Bronchial epithelial cell (primary cell): ENCODE data around the gene ATP9A. TPM values are rescaled to one million over a fixed set of nuclear protein-coding genes. Genes with fewer than 3 reads are reported as not detected.

ENCODE experiments used
- DNase-seq: peaks from one replicate; pipeline ENCODE4 v3.0.0-alpha.2; 2010; ENCODE audit warnings: low read depth
- FAIRE-seq: peaks from 2 replicates; lab custom pipeline; 2011; peaks lifted over from hg19 to GRCh38; lab: Jason Lieb, UNC
- H3K27me3 ChIP-seq: 2 replicates; pipeline ENCODE4 v1.5.1; 2011; ENCODE audit warnings: low read length; ENCODE audit not compliant: control insufficient read depth, insufficient read depth
- H3K36me3 ChIP-seq: 2 replicates; pipeline ENCODE4 v1.5.1; 2011; ENCODE audit warnings: low read length; ENCODE audit not compliant: control insufficient read depth, insufficient read depth
- H3K4me3 ChIP-seq: 2 replicates; pipeline ENCODE4 v1.5.1; 2011; ENCODE audit warnings: mild to moderate bottlenecking, low read depth, low read length, control low read depth
- total RNA-seq: library from RNA; depleted of rRNA; stranded (reverse); fragments of >200 nt; gene quantifications from 2 replicates; pipeline ENCODE4 v1.2.1, GENCODE V29; 2014
- TF ChIP-seq, protein P1 (sequence below): IDR thresholded peaks from 2 replicates; pipeline ENCODE4 v1.5.1; 2011; ENCODE audit warnings: mild to moderate bottlenecking, moderate library complexity, low read length, control low read depth, inconsistent platforms; ENCODE audit not compliant: insufficient read depth, severe bottlenecking

Gene ATP9A
- total RNA-seq, 1 donor from 2014 or later, result 26.3 TPM

DNA sequence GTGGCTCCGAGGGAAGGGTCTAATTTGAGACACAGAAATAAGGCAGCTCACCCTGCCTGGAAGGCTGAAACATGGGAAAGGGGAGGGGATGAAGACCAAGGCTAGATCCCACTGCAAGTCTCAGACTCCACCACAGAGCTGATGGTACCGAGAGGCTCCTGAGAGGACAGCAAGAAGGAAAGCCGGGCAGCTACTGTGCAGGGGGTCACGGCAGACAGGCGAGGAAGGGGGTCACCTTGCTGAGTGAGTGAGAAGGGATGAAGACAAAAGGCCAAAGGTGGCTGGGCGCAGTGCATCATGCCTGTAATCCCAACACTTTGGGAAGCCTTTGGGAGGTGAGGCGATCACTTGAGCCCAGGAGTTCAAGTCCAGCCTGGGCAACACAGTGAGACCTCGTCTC, 100.7 kb downstream of the ATP9A start:
- TF ChIP-seq, protein P1, sequence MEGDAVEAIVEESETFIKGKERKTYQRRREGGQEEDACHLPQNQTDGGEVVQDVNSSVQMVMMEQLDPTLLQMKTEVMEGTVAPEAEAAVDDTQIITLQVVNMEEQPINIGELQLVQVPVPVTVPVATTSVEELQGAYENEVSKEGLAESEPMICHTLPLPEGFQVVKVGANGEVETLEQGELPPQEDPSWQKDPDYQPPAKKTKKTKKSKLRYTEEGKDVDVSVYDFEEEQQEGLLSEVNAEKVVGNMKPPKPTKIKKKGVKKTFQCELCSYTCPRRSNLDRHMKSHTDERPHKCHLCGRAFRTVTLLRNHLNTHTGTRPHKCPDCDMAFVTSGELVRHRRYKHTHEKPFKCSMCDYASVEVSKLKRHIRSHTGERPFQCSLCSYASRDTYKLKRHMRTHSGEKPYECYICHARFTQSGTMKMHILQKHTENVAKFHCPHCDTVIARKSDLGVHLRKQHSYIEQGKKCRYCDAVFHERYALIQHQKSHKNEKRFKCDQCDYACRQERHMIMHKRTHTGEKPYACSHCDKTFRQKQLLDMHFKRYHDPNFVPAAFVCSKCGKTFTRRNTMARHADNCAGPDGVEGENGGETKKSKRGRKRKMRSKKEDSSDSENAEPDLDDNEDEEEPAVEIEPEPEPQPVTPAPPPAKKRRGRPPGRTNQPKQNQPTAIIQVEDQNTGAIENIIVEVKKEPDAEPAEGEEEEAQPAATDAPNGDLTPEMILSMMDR, result no peak
- H3K36me3 ChIP-seq, result peaks cover 3% of the 10 kb centered on the region
- FAIRE-seq, result no peak
- H3K27me3 ChIP-seq, result peaks cover 2% of the 10 kb centered on the region
- H3K4me3 ChIP-seq, result no peak overlapping the region
- DNase-seq, result no peak

DNA sequence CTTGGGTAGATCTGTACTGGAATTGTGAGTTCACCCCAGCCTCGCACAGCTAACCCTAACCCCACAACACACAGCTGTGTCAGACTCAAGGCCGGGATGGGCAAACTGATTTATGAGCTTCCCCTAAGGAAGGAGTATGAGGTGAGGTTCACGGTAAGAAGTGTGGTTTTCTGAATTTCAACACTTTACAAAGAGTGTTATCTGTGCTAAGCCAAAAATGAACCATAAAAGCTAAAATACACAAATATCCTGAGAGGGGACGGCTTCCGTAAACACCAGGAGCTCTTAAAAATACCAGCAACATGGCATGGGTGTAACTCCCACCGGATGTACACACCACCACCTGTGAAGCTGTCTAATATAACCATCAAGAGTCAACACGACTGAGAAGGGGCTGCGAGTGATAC, 101.2 kb downstream of the ATP9A start:
- FAIRE-seq (no peak), DNase-seq (no peak)
- no peak overlapping the region for H3K4me3 ChIP-seq
- peaks cover 3% of the 10 kb centered on the region for H3K36me3 ChIP-seq
- H3K27me3 ChIP-seq, result peaks cover 2% of the 10 kb centered on the region
- TF ChIP-seq, protein P1, result no peak

DNA sequence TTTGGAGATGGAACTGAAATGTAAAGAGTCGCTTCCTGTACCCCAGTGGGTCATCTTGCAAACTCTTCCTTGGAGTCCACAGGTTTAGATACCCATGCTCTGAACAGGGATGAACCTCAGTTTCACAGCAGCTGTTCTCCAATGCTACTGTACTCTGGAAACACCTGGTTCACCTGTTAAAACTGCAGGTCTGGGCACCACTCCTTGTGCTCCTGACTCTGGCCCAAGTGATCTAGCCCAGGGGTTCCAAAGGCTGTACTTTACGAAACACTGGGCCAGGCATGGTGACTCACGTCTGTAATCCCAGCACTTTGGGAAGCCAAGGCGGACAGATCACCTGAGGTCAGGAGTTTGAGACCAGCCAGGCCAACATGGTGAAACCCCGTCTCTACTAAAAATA, 102.1 kb downstream of the ATP9A start:
- TF ChIP-seq, protein P1, result no peak
- peak; percentile 27 for DNase-seq
- FAIRE-seq, result no peak

DNA sequence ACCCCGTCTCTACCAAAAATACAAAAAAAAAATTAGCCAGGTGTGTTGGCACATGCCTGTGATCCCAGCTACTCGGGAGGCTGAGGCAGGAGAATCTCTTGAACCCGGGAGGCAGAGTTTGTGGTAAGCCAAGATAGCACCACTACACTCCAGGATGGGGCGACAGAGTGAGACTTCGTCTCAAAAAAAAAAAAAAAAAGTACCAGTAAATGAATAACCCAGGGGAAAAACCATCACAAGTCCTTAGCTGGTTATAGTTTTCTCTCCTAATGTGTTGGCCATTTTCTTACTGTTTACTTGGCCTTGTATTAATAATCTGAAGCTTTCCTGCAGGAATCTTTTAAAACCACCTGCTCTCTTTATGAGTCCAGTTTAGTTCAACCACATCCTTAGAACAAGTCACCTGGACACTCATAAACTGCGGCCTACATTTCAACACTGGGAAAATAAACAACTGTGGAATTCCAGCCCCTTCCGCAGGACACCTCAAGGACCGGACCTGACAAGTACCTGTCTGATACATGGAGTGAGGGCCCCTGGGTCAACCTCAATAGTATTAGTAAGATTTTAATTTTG, 102.6 kb downstream of the ATP9A start:
- FAIRE-seq (no peak), DNase-seq (no peak)
- peaks cover 2% of the 10 kb centered on the region for H3K27me3 ChIP-seq
- no peak overlapping the region for H3K4me3 ChIP-seq
- H3K36me3 ChIP-seq, result peaks cover 1% of the 10 kb centered on the region
- TF ChIP-seq, protein P1, result no peak

More for the DNA sequence above, 102.1 kb downstream of the ATP9A start:
- H3K4me3 ChIP-seq, result no peak overlapping the region
- H3K27me3 ChIP-seq, result peaks cover 2% of the 10 kb centered on the region
- H3K36me3 ChIP-seq, result peaks cover 1% of the 10 kb centered on the region

DNA sequence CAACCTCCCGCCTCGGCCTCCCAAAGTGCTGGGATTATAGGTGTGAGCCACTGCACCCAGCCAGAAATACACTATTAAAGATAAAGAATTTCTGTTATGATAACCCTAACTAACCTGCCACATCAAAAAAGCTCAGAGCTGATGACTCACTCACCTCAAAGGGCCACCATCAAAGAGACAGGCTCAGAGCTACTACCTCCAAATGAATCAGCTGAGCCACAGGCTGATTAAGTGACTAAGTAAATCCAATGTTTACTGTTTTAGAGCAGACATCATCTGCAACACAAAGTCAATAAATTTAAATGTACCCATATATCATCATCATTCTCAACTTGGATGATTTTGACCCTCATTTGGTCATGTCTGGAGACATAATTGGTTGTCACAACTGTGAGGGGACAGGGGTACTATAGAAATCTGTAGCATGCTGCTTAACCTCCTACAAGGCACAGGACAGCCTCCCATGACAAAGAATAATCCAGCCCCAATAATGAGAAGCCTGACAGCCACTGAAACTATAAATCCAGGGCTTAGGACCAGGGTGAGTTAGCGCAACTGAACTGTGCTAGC, 106.5 kb downstream of the ATP9A start:
- DNase-seq (peak; percentile 90), FAIRE-seq (no peak)
- TF ChIP-seq, protein P1, result no peak
- H3K4me3 ChIP-seq, result no peak overlapping the region
- H3K27me3 ChIP-seq, result no peaks in the 10 kb centered on the region
- H3K36me3 ChIP-seq, result no peaks in the 10 kb centered on the region
